A549 treated with GW870086 at 1 μM for 4 hours (cell line): ENCODE data around the gene PLEKHJ1. TPM values are rescaled to one million over a fixed set of nuclear protein-coding genes. Genes with fewer than 3 reads are reported as not detected.

Experiments
- total RNA-seq: library from RNA; stranded (reverse); fragments of 200-300 nt; extraction: Qiagen RNA extraction; gene quantifications from 5 replicates; pipeline ENCODE4 v1.2.3, GENCODE V29; 2022; ENCODE audit warnings: low read depth

Gene PLEKHJ1, protein sequence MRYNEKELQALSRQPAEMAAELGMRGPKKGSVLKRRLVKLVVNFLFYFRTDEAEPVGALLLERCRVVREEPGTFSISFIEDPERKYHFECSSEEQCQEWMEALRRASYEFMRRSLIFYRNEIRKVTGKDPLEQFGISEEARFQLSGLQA
- total RNA-seq, result 43.2 to 57.5 TPM (median 52.7 TPM) in 5 replicates

DNA sequence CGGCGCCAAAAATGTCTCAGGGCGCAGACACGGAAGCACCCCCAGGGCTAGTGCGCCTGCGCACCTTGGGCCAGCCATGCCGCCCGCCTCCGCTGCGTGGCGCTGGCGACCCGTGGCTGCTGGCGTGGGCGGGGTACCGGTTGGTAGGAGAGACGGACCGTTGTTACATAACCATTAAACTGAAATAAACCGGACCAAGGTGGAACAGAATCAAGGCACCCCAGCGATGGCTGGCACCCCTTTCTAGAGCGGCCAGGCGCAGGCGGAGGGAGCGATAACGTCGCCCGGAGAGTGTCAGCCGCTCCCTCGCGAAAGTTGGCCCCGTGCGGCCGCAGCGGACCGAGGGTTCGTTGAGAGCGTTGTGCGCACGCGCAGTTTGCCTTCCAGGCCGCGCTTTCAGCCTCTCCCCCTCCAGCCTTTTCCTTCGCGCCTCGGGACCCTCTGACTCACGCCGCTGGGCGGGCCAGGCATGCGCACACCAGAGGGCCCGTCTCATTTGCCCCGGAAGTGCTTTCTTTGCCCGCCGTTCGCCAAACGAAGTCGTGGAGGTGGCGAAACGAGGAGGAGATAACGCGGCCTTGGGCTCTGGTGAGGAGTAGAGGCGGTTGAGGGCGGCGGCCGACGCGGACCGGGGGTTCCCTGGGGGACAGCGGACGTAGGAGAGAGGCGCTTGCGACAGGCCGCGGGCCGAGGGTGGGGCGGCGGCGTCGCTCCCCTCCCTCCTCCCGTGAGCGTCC is at the start of gene PLEKHJ1, which contains the start of gene SF3A2:
Gene PLEKHJ1 (minus strand): TSS at position 16 of the 737 bp plus-strand sequence. CDS start 81 bp downstream, outside the sequence.
Gene SF3A2 (plus strand): TSS at position 511 of the 737 bp plus-strand sequence. CDS start 6,595 bp downstream, outside the sequence.

GRCh38 chr19:2282062-2282861 is 46.1 kb upstream of the PLEKHJ1 start, which contains the start of gene PEAK3:
Gene PEAK3, minus strand, starts transcription at chr19:2282175. Its CDS starts 1,244 bp downstream, at chr19:2280931.

DNA sequence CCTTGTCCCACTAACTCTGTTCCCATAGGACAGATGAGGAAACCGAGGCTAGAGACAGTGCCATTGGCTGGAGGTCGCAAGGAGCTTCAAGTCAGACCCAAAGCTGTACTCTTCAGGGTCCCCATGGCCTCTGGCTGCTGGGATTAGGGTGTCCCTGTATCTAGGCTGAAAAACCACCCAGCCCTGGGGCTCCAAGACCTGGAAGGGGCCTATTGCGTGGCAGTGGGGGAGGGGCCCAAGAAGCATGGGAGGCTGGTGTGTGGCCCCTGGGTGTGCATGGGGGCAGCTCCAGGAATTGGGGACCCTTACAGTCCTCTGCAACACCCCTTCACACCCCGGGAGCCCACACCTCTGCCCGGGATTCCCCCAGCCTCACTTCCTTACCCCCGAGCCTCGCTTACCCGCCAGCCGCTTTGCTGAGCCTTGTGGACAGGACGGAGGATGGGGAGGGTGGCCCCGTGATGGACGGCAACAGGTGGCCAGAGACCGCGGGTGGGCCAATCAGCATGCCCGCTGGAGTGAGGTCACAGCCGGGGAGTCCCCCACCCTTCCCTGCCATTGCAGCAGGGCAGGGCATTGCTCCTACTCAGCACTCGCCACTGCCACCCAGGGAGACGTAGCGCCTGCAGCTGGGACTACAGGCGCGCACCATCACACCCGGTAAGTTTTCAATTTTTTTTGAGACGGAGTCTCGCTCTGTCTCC is 20.0 kb upstream of the PLEKHJ1 start, which contains the start of gene JSRP1:
Gene JSRP1 (minus strand): TSS at position 436 of the 704 bp plus-strand sequence. CDS start 1,103 bp downstream, outside the sequence.

DNA sequence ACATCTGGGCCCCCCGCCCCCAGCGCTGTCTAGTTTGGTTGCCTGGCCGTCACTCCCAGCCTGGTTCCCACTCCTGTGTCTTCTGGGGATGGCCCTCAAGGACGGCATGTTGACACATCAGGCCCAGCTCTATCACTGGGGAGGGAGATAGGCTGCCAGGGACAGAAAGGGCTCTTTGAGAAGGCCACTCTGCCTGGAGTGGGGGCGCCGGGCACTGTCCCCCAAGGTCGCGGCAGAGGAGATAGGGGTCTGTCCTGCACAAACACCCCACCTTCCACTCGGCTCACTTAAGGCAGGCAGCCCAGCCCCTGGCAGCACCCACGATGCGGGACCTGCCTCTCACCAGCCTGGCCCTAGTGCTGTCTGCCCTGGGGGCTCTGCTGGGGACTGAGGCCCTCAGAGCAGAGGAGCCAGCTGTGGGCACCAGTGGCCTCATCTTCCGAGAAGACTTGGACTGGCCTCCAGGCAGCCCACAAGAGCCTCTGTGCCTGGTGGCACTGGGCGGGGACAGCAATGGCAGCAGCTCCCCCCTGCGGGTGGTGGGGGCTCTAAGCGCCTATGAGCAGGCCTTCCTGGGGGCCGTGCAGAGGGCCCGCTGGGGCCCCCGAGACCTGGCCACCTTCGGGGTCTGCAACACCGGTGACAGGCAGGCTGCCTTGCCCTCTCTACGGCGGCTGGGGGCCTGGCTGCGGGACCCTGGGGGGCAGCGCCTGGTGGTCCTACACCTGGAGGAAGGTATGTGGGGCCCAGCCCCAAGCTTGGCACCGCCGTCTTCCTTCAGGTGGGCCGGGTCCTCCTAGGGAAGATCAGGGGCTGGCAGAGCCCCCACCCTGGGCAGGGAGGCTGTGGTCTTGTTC is 13.1 kb upstream of the PLEKHJ1 start, which contains the start of gene AMH:
Gene AMH (plus strand): TSS at position 314 of the 857 bp plus-strand sequence. CDS start 10 bp downstream, at position 324.

Other genes starting within 250 kb of the PLEKHJ1 start
- gene BTBD2, start 220.6 kb downstream of the PLEKHJ1 start, total RNA-seq, result 34.4 to 46.3 TPM (median 43.0 TPM) in 5 replicates
- 56.6 to 91.4 TPM (median 78.9 TPM) in 5 replicates for gene MKNK2, start 185.1 kb downstream of the PLEKHJ1 start, total RNA-seq
- 13.2 to 15.9 TPM (median 14.2 TPM) in 5 replicates for gene MOB3A, start 140.0 kb downstream of the PLEKHJ1 start, total RNA-seq
- gene IZUMO4, start 139.4 kb downstream of the PLEKHJ1 start, total RNA-seq, result 0.23 to 1.1 TPM (median 0.80 TPM) in 5 replicates
- 66.4 to 83.3 TPM (median 81.8 TPM) in 5 replicates for gene AP3D1, start 84.8 kb downstream of the PLEKHJ1 start, total RNA-seq
- gene DOT1L, start 72.4 kb downstream of the PLEKHJ1 start, total RNA-seq, result 11.0 to 18.7 TPM (median 17.3 TPM) in 5 replicates
- 60.9 to 73.1 TPM (median 68.7 TPM) in 5 replicates for gene SF3A2, start 495 bp upstream of the PLEKHJ1 start, total RNA-seq
- 7.4 to 17.2 TPM (median 15.2 TPM) in 5 replicates for gene AMH, start 13.0 kb upstream of the PLEKHJ1 start, total RNA-seq
- 0.48 to 1.2 TPM (median 0.65 TPM) in 5 replicates for gene JSRP1, start 20.1 kb upstream of the PLEKHJ1 start, total RNA-seq
- gene PEAK3, start 45.8 kb upstream of the PLEKHJ1 start, total RNA-seq, result 0.05 TPM in 1 of 5 replicates, not detected in the others
- not detected in 5 replicates for gene LINGO3, start 71.8 kb upstream of the PLEKHJ1 start, total RNA-seq
- gene LSM7, start 92.3 kb upstream of the PLEKHJ1 start, total RNA-seq, result 131 to 166 TPM (median 150 TPM) in 5 replicates
- 12.8 to 21.8 TPM (median 21.6 TPM) in 5 replicates for gene SPPL2B, start 92.4 kb upstream of the PLEKHJ1 start, total RNA-seq
- 0.03 to 0.42 TPM in 2 of 5 replicates, not detected in the others for gene TMPRSS9, start 123.9 kb upstream of the PLEKHJ1 start, total RNA-seq
- 64.3 to 136 TPM (median 113 TPM) in 5 replicates for gene TIMM13, start 191.3 kb upstream of the PLEKHJ1 start, total RNA-seq
- 63.6 to 85.8 TPM (median 74.4 TPM) in 5 replicates for gene LMNB2, start 220.6 kb upstream of the PLEKHJ1 start, total RNA-seq
- gene GADD45B, start 239.8 kb upstream of the PLEKHJ1 start, total RNA-seq, result 61.9 to 89.9 TPM (median 83.4 TPM) in 5 replicates